ENCODE data around the gene CES1.

GRCh38 chr16:55835581-55835980 lies 2.7 kb upstream of the CES1 start:
- no peak for TF ChIP-seq CTCF (IDR thresholded peaks at IDR 0.05)
- TF ChIP-seq POLR2A (IDR thresholded peaks at IDR 0.05), result no peak
